ENCODE results near the gene STAT4. TPM values are rescaled to one million over a fixed set of nuclear protein-coding genes. Genes with fewer than 3 reads are reported as not detected.

STAT4 gene
- total RNA-seq, 1 experiment from 2014 or later: 0.33 TPM

DNA sequence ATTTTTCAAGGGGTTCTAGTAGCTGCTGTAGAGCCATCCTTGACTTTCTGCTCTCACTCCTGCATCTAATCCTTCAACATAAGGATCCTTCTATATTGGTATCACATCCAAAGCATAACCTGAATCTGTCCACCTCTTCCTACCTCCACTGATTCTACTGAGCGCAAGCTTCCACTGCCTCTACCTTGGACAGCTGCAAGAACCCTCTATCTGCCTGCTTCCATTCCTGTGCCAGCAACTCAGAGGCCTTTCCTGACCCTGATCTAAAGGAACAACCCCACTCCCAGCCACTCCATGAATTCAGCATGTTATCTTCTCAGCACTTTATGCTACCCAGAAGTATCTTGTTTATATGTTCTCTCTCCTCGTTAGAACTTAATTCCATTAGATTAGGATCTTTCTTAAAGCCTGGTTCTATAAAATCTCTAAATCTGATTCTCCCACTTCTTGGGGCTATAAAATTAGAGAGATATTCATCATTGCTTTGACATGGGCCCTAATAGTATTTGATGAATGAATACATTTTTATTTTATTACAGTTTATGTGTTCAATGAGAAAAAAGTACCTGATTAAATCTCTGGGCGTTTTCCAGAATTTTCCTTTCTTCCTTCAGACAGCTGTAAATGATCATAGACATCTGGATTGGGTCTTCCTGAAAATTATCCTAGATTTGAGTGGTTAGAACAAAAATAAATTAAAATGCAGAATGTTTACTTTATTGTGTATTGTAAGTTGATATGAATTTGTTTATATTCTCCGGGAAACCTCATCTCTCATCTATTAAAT lies 143.6 kb downstream of the STAT4 start:
- Histone ChIP-seq H3K18ac (ENCODE audit: insufficient read length, low read depth, low read length) (no peak overlapping the region), H3K27me3 (ENCODE audit: insufficient read depth, low read length) (no peaks in the 10 kb centered on the region), H2AFZ (ENCODE audit: low read length) (no peak overlapping the region), H2BK15ac (ENCODE audit: low read depth, low read length) (no peak overlapping the region), H3K79me1 (ENCODE audit: insufficient read depth, low read depth, low read length, poor library complexity, severe bottlenecking) (no peaks in the 10 kb centered on the region), H3K23me2 (ENCODE audit: insufficient read length, low read depth, low read length, poor library complexity, severe bottlenecking) (no peaks in the 10 kb centered on the region), H3K23ac (ENCODE audit: insufficient read length, low read depth, low read length) (no peak overlapping the region), H3K4me1 (ENCODE audit: insufficient read depth, low read length) (no peaks in the 10 kb centered on the region), H3K56ac (ENCODE audit: insufficient read length, low read depth, low read length) (no peak overlapping the region), H4K5ac (ENCODE audit: insufficient read length, low read depth, low read length) (no peak overlapping the region), H2BK5ac (ENCODE audit: insufficient read length, low read length) (no peak overlapping the region), H3K9ac (ENCODE audit: extremely low read depth, insufficient read length, low read length) (no peak overlapping the region), H3K4ac (ENCODE audit: low read depth, low read length) (no peak overlapping the region), H2AK5ac (ENCODE audit: insufficient read length, low read length) (no peak overlapping the region), H3T11ph (ENCODE audit: low read length) (no peak overlapping the region), H2BK120ac (ENCODE audit: low read depth, low read length, poor library complexity, severe bottlenecking) (no peak overlapping the region), H2BK12ac (ENCODE audit: insufficient read length, low read depth, low read length) (no peak overlapping the region), H3K9me3 (ENCODE audit: control insufficient read depth, low read depth, low read length) (no peaks in the 10 kb centered on the region), H4K8ac (replicated peaks; ENCODE audit: insufficient read length, low read depth, low read length) (no peak overlapping the region), H3K79me2 (ENCODE audit: insufficient read depth, low read length) (peaks cover 2% of the 10 kb centered on the region; the same call in 1 of the 2 replicates), H3K27ac (ENCODE audit: insufficient read length, low read depth, low read length) (no peak overlapping the region), H3K14ac (ENCODE audit: insufficient read depth, low read length) (no peak overlapping the region), H2BK20ac (ENCODE audit: low read depth, low read length, poor library complexity, severe bottlenecking) (no peak overlapping the region), H4K91ac (ENCODE audit: insufficient read length, low read depth, low read length) (no peak overlapping the region), H4K20me1 (ENCODE audit: control insufficient read depth, insufficient read depth, insufficient read length) (no peaks in the 10 kb centered on the region), H3K4me2 (ENCODE audit: insufficient read depth, insufficient read length, low read length) (no peak overlapping the region)
- Mint-ChIP-seq H3K4me1 (no peaks in the 10 kb centered on the region), H3K9me3 (no peaks in the 10 kb centered on the region; a peak in 1 of 5 replicates), H3K27ac (no peak overlapping the region), H3K27me3 (ENCODE audit: low read depth) (no peaks in the 10 kb centered on the region), H3K4me3 (no peak overlapping the region), H3K36me3 (ENCODE audit: insufficient read depth in 1 of 3, low read depth in 3 of 3) (peaks cover 33 to 78% (median 61%) of the 10 kb centered on the region in 3 experiments)
- WGBS (ENCODE audit: extremely low coverage, insufficient read length, low lambda C conversion rate): no CpG with 5 or more reads among the region's 4 CpGs
- no peak for TF ChIP-seq CTCF (conservative IDR thresholded peaks at IDR 0.05)
- DNase-seq: no peak
